NCI-H510A (cell line): ENCODE data around the gene FITM2.
"Not testable (repeated sequence)": the region's sequence is repeated elsewhere in the genome, so short reads cannot be mapped to it uniquely, and the experiment has no call there.

ENCODE experiments used
- DNase-seq: peaks from one replicate; lab custom pipeline; 2025; lab: John Stamatoyannopoulos, UW

The FITM2 gene, protein sequence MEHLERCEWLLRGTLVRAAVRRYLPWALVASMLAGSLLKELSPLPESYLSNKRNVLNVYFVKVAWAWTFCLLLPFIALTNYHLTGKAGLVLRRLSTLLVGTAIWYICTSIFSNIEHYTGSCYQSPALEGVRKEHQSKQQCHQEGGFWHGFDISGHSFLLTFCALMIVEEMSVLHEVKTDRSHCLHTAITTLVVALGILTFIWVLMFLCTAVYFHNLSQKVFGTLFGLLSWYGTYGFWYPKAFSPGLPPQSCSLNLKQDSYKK

DNA sequence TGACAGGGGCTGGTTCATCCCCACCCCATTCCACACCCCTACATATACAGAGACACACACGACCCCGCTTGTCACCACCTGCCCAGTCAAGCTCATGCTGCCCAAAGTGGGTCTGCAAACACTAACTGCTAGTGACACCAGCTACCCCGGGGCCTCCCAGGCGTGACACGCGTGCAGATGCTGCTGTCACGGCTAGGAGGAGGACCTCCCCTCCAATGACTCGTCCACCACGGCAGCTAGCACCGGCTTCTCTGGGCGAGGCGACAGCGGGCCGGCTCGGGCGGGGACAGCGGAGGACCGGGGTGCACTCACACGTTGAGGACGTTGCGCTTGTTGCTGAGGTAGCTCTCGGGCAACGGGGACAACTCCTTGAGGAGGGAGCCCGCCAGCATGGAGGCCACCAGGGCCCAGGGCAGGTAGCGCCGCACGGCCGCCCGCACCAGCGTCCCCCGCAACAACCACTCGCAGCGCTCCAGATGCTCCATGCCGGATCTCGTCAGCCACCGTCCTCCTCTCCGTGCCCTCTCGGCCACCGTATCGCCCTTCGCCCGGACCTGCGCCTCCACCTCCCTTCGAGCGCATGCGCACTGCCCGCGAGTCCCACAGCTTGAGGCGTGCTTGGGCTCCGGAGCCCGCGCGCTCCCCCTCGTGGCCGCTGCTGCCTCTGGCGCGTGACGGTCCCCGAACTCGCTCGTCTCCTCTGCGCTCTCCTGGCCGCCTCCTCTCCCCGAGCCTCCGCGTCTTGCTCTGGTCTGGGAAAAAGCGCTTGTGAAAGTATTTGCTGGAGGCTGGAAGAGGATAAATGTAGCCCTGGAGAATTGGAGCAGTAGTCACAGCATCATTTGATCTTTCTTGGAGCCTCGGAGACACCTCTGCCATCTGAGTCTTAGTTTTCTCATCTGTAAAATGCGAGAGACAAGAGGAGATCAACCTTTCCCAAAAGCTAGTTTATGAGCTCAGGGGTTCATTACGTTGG is at the start of gene FITM2:
TSS of gene FITM2 (minus strand) at position 539 of the 976 bp plus-strand sequence. CDS start at position 485, 54 bp downstream.
- peak; percentile 90 for DNase-seq

DNA sequence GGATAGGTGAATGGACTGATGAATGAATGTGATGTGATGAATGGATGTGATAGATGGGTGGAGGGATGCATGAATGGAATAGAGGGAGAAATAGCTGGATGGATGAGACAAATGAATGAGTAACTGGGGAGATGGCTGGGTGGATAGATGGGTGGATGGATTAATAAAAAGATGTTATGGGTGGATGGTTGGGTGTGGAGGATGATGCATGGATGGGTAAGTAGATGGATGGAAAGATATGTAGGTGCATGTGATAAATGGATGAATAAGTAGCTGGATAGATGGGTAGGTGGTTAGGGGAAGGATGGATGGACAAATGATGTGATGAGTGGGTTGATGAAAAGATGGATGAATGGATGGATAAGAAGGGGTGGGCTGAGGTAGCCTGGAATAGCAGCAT is 49.2 kb upstream of the FITM2 start:
- DNase-seq, result no peak

DNA sequence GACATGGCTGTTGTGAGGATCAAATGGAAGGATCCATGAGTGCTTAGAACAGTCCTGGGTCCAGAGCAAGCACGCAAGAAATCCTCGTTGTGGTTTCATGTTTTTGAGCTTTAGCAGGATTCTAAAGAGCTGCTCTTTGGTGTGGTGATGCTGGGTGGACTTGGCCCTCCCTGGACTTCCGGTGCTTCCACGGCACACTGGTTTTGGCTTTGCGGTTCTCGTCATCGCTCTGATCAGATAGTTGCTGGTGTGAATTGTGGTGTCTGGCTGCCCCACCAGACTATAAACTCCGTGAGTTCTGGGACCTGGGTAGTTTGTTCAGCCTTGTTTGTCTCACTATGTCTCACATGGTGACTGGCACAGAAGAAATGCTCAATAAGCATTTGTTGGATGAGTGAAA is 47.8 kb upstream of the FITM2 start:
- no peak for DNase-seq

DNA sequence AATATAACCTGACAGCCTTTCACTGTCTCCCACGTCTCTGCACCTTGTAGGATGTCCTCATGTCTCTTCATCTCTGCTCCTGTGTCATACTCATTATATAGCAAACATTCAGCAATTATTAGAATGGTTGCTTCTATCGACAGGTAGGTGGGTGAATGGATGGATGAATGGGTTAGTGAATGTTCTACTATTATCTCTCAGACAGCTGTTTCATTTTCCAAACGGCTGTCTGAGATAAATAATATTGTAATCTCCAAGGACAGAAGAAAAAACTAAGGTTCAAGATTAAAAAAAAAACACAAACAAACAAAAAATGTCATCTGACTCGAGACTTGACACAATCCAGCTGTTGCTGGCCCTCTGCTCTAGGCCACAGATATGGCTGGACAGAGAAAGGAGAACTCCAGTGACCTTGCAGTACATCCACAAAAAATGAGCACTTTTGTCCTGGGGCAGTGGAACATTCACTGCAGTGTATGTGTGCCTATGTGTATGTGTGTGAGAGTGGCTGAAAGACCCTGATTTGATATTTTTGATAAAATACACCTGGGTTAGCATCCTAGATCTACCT is 46.6 kb upstream of the FITM2 start:
- no peak for DNase-seq

DNA sequence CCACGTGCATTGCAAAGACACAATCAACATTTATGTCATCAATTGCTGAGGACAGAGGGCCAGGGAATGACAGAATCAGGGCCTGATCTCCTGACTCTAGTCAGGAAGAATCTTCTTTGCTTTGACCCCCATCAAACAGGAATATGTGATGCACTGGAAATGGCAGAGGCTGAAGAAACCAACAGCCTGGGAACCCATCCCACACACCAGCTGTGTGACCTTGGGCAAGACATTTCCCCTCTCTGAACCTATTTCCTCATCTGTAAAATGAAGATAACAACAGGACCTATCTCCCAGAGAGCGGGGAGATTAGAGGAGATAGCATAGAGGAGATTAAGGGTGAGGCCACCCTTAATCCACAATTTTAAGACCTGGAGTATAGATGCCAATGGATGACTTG is 46.0 kb upstream of the FITM2 start:
- DNase-seq, result no peak

DNA sequence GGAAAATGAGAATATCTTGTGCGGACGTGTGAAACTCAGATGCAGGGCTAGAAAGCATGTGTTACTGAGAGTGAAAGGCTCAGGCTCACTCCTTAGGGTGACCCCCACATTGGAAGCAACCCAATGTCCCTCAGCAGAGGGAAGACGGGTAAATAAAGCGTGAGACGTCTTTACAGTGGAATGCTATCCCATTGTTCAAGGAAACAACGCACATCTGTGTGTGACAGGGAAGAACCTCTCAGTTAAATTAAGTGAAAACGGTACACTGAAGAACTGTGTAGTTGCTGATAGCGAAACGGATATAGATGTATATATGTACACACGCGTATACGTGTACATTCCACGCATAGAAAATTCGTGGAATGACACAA is 45.3 kb upstream of the FITM2 start:
- DNase-seq, result no peak

DNA sequence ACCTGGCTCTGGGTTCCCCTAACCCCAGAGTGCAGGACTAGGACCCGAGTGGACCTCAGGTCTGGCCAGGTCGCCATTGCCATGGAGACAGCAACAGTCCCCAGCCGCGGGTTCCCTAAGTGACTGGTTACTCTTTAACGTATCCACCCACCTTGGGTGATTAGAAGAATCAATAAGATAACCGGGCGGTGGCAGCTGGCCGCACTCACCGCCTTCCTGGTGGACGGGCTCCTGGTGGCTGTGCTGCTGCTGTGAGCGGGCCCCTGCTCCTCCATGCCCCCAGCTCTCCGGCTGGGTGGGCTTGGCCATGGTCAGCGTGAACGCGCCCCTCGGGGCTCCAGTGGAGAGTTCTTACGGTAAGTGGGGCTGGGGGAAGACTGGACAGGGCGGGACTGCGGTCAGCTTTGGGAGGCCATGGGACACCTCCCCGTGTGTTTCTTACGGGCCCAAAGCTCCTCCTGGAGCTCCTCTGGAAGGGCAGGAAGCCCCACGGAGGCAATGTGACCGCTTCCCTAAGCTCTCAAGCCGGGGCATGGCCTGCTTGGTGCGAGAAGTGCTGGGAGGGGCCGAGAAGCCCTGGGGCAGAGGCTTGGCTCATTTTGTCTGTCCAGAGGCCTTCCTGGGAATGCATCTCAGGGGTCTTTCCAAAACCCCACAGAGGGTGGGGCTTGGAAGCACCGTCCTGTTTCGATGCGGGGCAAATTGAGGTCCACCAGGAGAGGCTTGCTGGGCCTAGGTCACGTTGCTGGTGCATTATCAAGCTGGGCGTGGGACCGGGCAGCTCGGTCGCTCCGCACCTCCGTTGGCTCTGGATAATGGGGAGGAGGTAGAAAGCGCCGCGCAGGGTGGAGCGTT is 44.7 kb upstream of the FITM2 start, which contains the start of gene HNF4A:
TSS of gene HNF4A (plus strand) at position 202 of the 855 bp plus-strand sequence. CDS start at position 308, 106 bp downstream.
- DNase-seq, result no peak

DNA sequence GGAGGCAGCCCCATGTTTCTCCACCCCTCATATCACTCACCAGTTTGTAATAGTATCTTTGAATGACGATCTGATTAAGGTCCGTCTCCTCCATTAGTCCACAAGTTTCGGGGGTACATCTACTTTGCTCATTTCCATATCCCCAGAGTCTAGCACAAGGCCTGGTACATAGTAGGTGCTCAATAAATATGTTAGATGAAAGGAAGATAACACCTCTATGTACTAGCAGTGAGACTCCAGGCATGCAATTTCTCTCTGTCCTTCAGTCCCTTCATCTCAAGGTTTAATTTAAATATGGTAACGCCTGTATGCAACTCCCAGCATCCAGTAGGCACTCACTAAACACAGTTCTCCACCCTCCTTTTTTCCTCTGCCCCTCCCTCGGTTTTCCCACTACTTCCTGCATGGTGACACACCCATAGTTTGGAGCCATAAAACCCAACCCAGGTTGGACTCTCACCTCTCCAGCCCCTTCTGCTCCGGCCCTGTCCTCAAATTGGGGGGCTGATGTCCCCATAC is 44.0 kb upstream of the FITM2 start:
- no peak for DNase-seq

DNA sequence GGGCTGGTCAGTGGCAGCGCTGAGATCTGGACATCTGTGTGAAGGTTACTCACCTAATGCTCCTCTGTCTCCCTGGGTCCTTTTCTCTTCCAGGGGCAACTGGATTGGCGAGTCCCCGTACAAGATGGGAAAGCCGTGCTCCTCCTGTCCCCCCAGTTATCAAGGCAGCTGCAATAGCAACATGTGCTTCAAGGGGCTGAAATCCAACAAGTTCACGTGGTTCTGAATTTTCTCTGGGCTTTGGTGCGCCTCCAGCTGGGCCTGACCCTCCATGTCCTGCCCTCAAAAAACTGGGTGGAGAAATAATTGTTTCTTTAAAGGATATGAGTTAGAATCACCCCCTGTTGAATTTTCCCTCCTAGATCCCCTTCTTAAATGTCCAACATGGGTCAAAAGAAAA is 39.6 kb upstream of the FITM2 start:
- DNase-seq, result no peak

DNA sequence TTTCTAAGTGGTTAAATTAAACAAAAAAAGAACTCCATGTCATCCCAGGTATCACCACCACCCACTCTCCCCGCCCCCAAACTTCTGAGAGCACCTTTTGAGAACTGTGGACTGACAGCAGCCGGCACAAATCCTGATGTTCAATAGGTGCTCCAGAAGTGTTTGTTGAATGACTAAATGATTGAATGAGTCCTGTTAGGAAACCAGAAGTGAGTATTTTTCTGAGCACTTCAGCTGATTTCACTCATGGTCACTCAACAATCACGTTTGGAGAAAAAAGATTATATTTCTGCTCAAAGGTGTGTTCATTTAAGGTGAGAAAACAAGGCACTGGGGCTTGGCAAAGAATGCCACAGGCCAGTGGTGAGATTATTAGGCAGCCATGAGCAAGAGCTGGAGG is 38.3 kb upstream of the FITM2 start:
- DNase-seq, result no peak

DNA sequence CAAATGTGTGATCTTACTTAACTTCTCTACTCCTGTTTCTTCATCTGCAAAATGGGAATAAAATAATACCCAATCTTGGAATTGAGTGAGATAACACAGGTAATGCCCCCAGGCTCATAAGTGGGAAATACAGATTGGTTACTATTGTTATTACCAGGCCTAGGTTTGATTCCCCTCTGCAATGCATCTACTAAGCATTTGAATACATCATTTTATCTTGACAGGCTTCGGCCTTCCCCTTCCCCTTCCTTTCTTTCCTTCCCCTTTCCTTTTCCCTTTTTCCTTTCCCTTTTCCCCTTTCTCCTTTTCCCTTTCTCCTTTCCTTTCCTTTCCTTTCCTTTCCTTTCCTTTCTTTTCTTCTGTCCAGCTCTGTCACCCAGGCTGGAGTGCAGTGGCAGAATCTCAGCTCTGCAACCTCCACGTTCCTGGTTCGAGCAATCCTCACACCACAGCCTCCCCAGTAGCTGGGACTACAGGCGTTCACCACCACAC is 37.2 kb upstream of the FITM2 start:
- DNase-seq, result no peak

DNA sequence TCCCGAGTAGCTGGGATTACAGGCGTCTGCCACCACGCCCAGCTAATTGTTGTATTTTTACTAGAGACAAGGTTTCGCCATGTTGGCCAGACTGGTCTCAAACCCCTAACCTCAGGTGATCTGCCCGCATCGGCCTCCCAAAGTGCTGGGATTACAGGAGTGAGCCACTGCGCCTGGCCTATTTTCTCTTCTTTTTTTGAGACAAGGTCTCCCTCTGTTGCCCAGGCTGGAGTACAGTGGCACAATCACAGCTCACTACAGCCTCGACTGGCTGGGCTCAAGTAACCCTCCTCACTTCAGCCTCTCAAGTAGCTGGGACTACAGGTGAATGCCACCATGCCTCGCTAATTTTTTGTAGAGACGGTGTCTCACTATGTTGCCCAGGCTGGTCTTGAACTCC is 34.9 kb upstream of the FITM2 start:
- DNase-seq, result not testable (repeated sequence)

DNA sequence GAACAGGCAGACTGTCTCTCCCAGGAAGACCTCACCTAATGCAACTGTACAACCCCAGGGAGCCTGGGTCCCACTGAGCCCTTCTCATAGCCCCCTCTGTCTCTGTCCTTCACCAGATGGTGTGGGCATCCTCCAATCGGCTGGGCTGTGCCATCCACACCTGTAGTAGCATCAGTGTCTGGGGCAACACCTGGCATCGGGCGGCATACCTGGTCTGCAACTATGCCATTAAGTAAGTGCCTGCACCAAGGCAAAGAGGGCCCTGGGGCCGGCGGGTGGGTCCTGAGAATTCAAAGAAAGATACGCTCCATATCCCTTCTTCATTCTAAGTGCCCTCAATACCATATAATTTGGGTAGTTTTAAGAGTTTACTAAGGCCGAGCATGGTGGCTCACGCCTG is 34.1 kb upstream of the FITM2 start:
- DNase-seq, result no peak

DNA sequence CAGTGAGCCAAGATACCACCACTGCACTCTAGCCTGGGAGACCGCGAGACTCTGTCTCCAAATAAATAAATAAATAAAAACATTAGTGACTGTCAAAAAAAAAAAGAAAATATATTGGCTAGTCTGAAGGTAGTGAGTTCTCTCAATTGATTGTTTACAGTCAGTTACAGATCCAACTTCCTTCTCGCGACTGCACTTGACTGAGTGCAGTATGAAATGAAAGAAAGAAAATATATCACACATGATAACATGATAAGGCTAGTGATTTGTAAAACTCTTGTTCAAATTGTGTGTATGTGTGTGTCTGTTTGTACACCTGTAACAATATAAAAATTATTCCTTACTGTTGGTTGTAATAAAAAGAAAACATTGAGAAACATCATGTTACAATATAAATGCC is 33.7 kb upstream of the FITM2 start:
- DNase-seq, result no peak

DNA sequence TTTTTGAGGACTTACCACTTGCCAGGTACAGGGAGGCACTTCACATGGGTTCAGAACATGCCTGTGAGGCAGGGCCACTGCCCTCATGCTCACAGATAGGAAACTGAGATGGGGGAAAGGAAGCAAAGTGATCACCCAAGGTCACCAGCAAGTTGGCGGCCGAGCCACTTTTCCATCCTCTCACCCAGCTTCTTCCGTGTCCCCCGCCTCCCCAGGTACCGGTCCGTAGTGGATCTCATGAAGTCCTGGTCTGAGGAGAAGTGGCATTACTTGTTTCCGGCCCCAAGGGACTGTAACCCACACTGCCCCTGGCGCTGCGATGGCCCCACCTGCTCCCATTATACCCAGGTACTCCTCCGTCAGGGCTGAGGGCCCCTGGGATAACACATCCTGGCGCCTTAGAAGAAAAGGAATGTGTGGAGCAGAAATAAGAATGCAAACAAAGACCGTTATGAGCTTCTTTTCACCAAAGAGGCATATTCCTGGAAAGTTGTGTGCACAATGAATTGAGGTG is 32.2 kb upstream of the FITM2 start:
- DNase-seq, result no peak

DNA sequence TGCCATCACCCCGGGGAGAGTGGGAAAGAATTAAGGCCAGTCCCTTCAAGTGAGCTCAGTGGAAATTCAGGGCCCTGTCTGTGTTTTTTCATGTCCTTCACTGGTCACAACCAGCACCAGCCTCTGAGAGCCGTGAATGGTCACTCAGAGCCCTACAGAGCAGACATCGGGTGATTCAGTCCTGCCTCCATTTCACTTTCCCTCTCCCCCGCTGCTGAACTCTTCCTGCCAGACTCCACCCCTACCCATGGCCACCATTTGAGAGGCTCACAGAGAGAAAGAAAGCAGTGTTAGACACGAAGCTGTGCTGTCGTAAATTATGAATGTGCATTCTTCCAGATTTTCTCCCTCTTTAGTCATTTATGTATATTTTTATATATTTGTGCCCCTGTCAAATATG is 31.2 kb upstream of the FITM2 start:
- no peak for DNase-seq

DNA sequence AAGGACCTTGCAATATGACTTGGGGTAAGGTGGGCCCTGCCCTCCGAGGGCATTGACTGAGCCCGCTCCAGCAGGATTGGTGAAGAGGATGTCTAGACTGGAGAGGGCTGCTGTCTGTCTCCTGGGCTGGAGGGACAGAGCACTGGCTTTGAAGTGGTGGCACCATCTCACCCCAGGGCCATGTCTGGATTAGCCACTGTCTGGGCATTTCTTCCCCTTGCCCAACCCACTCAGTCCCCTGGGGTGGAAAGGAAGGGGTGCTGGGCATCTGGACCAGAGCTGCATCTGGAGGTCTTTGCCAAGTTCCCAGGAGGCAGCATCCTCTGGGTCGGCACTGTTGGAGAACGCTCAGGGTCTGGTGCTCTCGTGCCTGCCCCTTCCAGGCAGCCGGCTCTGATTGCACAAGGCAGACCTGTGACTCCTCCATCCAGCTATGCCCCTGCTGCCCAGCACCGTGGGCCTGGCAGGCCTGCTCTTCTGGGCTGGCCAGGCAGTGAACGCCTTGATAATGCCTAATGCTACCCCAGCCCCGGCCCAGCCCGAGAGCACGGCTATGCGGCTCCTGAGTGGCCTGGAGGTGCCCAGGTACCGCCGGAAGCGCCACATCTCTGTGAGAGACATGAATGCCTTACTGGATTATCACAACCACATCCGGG is 25.9 kb upstream of the FITM2 start, which contains the start of gene R3HDML:
TSS of gene R3HDML (plus strand) at position 319 of the 656 bp plus-strand sequence. CDS start at position 434, 115 bp downstream.
- no peak for DNase-seq

DNA sequence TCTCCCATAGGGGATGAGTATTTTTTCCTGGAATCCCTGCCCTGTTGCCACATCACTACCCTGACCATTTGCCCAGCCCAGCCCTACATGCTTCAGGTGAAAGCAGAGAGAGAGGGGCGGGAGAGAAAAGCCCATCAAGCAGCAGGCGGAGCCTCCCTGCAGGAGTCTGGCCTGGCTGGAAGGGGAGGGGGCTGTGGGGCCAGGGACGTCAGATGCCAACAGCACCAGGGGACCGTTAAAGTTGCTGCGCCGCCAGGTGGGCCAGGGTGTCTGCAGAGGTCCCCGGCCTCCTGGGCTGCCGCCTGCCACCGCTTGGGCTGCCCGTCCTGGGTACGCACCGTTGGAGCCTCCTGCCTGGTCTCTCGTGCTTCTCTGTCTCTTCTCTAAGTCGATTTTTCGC is 25.1 kb upstream of the FITM2 start:
- peak; percentile 13 for DNase-seq

DNA sequence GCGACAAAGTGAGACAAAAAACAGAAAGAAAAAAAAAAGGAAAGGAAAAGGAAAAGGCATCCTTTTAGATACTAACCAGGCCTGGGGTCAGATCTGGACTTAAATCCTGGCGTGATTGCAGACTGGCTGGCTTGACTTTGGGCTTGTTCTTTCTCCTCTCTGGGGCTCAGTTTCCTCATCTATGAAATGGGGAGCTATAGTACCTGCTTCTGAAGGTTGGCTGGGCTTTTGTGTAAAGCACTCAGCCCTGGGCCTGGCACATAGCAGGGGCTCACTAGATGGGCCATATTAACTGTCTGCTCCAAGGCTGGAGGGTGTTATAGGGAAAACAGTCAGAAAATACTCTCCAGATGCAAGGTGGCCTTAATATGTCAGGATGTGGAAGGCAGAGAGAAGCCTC is 24.7 kb upstream of the FITM2 start:
- DNase-seq, result no peak

DNA sequence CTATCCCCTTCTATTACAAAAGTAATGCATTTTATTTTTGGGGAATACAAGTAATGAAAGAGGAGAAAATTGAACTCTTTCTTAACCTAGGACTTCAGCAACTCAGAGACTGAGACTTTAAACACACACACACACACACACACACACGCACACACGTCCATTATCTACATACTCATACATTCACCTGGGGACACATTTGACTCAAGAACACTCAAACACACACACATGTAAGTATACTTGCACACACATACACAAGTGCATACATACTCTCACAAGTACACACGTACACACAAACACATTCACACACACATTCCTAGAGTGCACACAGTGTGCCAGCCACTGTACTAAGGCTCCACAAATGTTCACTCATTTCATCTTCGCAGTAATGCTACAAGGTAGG is 23.7 kb upstream of the FITM2 start:
- no peak for DNase-seq

DNA sequence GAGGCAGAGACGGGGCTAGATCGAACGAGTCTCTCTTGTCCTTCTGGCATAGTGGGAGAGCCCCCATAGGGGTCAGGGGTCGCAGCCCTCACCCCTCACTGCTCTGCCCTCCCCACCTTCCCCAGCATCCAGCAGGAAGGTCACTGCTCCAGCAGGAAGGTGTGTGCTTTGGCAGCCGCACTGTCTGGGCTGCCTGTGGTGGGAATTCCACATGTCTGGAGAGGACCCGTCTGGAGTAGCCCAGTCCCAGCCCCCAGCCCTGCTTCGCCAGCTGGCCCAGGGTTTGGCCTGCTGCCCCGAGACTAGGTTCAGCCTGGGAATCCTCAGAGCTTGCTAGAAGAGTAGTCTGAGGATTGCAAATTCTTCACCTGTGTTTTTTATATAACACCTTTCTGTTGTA is 23.3 kb upstream of the FITM2 start:
- no peak for DNase-seq
